GM19395 (cell line): ENCODE results near the gene TBC1D12.
"Not testable (repeated sequence)": the region's sequence is repeated elsewhere in the genome, so short reads cannot be mapped to it uniquely, and the experiment has no call there.

Experiments used
- ATAC-seq: cut with Tn5 transposase; IDR thresholded peaks from one replicate; pipeline ENCODE4 v1.9.1; 2021; ENCODE audit warnings: mild to moderate bottlenecking, moderate library complexity; ENCODE audit not compliant: unreplicated experiment

TBC1D12 gene

GRCh38 chr10:94533027-94533426, 130.7 kb downstream of the TBC1D12 start:
- no peak for ATAC-seq

GRCh38 chr10:94542282-94542681, 139.9 kb downstream of the TBC1D12 start:
- not testable (repeated sequence) for ATAC-seq

GRCh38 chr10:94545391-94546048, 143.2 kb downstream of the TBC1D12 start, which contains the start of gene HELLS:
Gene HELLS (plus strand): TSS chr10:94545788. CDS start chr10:94545922, 134 bp downstream.
- peak; percentile 81 for ATAC-seq

- ATAC-seq = peak; percentile 13
Observed at GRCh38 chr10:94546049-94546900, 143.9 kb downstream of the TBC1D12 start.

- no peak for ATAC-seq
Observed at GRCh38 chr10:94546901-94547185, 144.5 kb downstream of the TBC1D12 start.

- no peak for ATAC-seq
Observed at GRCh38 chr10:94549221-94549620, 146.9 kb downstream of the TBC1D12 start.

- ATAC-seq = not testable (repeated sequence)
Observed at GRCh38 chr10:94567714-94568307, 165.5 kb downstream of the TBC1D12 start.

- no peak for ATAC-seq
Observed at GRCh38 chr10:94571081-94571480, 168.7 kb downstream of the TBC1D12 start.

- no peak for ATAC-seq
Observed at GRCh38 chr10:94571528-94571927, 169.2 kb downstream of the TBC1D12 start.

GRCh38 chr10:94578790-94579189, 176.4 kb downstream of the TBC1D12 start:
- no peak for ATAC-seq

- no peak for ATAC-seq
Observed at GRCh38 chr10:94583124-94583523, 180.8 kb downstream of the TBC1D12 start.
